Muscle layer of duodenum (tissue), 2 donors: ENCODE data around the gene ANKMY1.

Experiments
- H3K27ac ChIP-seq: one replicate; pipeline ENCODE4 v1.7.0; 2013; ENCODE audit warnings: mild to moderate bottlenecking, low read length
- H3K27me3 ChIP-seq: one replicate; pipeline ENCODE4 v1.7.0; 2013; ENCODE audit warnings: low read depth, mild to moderate bottlenecking, control low read depth, low read length
- H3K36me3 ChIP-seq, 2 donors: one replicate each; pipeline ENCODE4 v1.7.0; 2013; ENCODE audit warnings: low read length in 2 of 2, control low read depth in 1 of 2, mild to moderate bottlenecking in 1 of 2; ENCODE audit not compliant: insufficient read depth in 2 of 2, control insufficient read depth in 1 of 2
- H3K4me1 ChIP-seq, 2 donors: one replicate each; pipeline ENCODE4 v1.7.0; 2013; ENCODE audit warnings: low read length in 2 of 2, mild to moderate bottlenecking in 2 of 2, control low read depth in 1 of 2, moderate library complexity in 1 of 2; ENCODE audit not compliant: insufficient read depth in 2 of 2, control insufficient read depth in 1 of 2
- H3K4me3 ChIP-seq, 2 donors: one replicate each; pipeline ENCODE4 v1.7.0; 2013; ENCODE audit warnings: low read length in 2 of 2, low read depth in 1 of 2, mild to moderate bottlenecking in 1 of 2
- H3K9me3 ChIP-seq, 2 donors: one replicate each; pipeline ENCODE4 v1.7.0; 2013; ENCODE audit warnings: low read length in 2 of 2, control low read depth in 1 of 2, mild to moderate bottlenecking in 1 of 2; ENCODE audit not compliant: control insufficient read depth in 1 of 2
- donor health status: healthy.

ANKMY1 gene

GRCh38 chr2:240577281-240578109 lies 19.7 kb upstream of the ANKMY1 start:
- H3K4me1 ChIP-seq, result peaks cover 8 to 15% of the 10 kb centered on the region in 2 donors
- H3K4me3 ChIP-seq, result no peak overlapping the region
- H3K27me3 ChIP-seq, result no peaks in the 10 kb centered on the region
- no peaks in the 10 kb centered on the region for H3K9me3 ChIP-seq
- peaks cover 4 to 54% of the 10 kb centered on the region in 2 donors for H3K36me3 ChIP-seq
- no peak overlapping the region for H3K27ac ChIP-seq

- Histone ChIP-seq H3K27ac (no peak overlapping the region), H3K36me3 (peaks cover 4 to 57% of the 10 kb centered on the region in 2 donors), H3K9me3 (no peaks in the 10 kb centered on the region), H3K27me3 (no peaks in the 10 kb centered on the region), H3K4me3 (no peak overlapping the region), H3K4me1 (peaks cover 8 to 15% of the 10 kb centered on the region in 2 donors)
Observed at GRCh38 chr2:240576436-240577205, 18.8 kb upstream of the ANKMY1 start.

DNA sequence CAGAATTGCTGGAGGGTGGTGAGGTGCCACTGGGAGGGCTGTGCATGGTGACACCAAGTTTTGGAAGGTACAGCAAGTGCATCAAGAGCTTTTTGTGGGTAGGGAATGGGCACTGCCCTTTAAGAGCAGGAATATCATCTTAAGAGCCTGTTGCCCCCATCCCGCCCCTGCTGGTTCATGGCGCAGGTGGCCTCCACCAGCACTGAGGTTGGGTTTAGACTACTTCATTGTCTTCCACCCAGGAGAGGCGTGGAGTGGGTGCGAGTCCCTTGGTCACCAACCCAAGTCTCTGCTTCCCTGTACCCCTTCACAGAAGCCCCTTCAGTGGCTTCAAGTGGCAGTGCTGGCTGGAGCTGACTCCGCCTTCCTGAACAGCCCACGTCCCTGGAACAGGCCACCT lies 18.2 kb upstream of the ANKMY1 start:
- Histone ChIP-seq H3K27ac (no peak overlapping the region), H3K36me3 (peaks cover 4 to 57% of the 10 kb centered on the region in 2 donors), H3K27me3 (no peaks in the 10 kb centered on the region), H3K4me1 (peaks cover 8 to 19% of the 10 kb centered on the region in 2 donors), H3K4me3 (no peak overlapping the region), H3K9me3 (no peaks in the 10 kb centered on the region)

- Histone ChIP-seq H3K9me3 (no peaks in the 10 kb centered on the region), H3K27me3 (no peaks in the 10 kb centered on the region), H3K27ac (no peak overlapping the region), H3K4me1 (peaks cover 8 to 26% of the 10 kb centered on the region in 2 donors), H3K36me3 (peaks cover 4 to 57% of the 10 kb centered on the region in 2 donors), H3K4me3 (no peak overlapping the region)
Observed at GRCh38 chr2:240575101-240575965, 17.5 kb upstream of the ANKMY1 start.

GRCh38 chr2:240574386-240575100 lies 16.8 kb upstream of the ANKMY1 start:
- Histone ChIP-seq H3K4me3 (no peak overlapping the region), H3K27ac (no peak overlapping the region), H3K4me1 (peaks cover 7 to 26% of the 10 kb centered on the region in 2 donors), H3K9me3 (no peaks in the 10 kb centered on the region), H3K36me3 (peaks cover 4 to 57% of the 10 kb centered on the region in 2 donors), H3K27me3 (no peaks in the 10 kb centered on the region)

DNA sequence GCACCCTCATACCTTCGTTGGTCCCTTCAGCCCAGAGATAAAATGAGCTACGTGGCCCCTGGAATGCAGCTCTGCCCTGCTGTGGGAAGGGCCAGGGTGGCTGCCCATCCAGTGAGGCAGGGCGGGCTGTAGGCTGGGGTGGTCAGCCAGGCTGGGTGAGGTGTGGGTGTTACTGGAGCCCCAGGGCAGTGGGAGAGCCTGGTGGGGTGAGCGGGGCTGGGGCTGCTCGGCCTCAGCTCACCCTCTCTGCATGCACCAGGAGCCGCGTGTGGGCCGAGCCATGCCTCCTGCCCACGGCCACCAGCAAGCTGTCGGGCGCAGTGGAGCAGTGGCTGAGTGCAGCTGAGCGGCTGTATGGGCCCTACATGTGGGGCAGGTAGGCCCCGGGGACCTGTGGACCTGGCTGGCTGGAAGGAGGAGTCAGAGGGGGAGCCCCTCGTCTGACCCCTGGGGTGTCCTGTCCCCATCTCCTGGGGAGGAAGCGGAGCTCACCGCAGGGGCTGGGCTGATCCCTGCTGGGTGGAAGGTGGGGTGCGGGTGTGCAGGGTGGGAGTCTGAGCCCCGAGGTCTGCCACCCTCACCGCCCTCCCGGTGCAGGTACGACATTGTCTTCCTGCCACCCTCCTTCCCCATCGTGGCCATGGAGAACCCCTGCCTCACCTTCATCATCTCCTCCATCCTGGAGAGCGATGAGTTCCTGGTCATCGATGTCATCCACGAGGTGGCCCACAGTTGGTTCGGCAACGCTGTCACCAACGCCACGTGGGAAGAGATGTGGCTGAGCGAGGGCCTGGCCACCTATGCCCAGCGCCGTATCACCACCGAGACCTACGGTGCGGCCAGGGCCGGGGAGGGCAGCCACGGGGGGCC lies 16.0 kb upstream of the ANKMY1 start:
- Histone ChIP-seq H3K36me3 (peaks cover 4 to 57% of the 10 kb centered on the region in 2 donors), H3K4me3 (no peak overlapping the region), H3K27me3 (no peaks in the 10 kb centered on the region), H3K4me1 (peaks cover 5 to 22% of the 10 kb centered on the region in 2 donors), H3K27ac (no peak overlapping the region), H3K9me3 (no peaks in the 10 kb centered on the region)

DNA sequence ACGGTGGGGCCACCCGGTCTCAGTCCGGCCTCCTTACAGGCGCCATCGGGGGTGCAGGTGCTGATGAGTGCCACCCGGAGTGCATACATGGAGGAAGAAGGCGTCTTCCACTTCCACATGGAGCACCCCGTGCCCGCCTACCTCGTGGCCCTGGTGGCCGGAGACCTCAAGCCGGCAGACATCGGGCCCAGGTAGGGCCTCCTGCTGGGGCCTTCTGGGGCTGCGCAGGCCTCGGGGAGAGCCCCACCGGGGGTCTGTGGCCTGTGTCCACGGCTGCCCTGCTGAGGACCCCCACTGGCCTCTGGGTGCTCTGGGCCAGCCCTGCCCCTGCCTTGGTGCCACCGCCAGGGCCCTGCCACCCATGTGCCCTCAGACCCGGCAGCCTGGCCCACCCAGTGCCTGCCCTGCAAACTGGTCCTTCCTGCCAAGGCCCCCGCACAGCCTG lies 15.3 kb upstream of the ANKMY1 start:
- Histone ChIP-seq H3K4me1 (peaks cover 5 to 22% of the 10 kb centered on the region in 2 donors), H3K9me3 (no peaks in the 10 kb centered on the region), H3K27me3 (no peaks in the 10 kb centered on the region), H3K4me3 (no peak overlapping the region), H3K36me3 (peaks cover 4 to 51% of the 10 kb centered on the region in 2 donors), H3K27ac (no peak overlapping the region)

DNA sequence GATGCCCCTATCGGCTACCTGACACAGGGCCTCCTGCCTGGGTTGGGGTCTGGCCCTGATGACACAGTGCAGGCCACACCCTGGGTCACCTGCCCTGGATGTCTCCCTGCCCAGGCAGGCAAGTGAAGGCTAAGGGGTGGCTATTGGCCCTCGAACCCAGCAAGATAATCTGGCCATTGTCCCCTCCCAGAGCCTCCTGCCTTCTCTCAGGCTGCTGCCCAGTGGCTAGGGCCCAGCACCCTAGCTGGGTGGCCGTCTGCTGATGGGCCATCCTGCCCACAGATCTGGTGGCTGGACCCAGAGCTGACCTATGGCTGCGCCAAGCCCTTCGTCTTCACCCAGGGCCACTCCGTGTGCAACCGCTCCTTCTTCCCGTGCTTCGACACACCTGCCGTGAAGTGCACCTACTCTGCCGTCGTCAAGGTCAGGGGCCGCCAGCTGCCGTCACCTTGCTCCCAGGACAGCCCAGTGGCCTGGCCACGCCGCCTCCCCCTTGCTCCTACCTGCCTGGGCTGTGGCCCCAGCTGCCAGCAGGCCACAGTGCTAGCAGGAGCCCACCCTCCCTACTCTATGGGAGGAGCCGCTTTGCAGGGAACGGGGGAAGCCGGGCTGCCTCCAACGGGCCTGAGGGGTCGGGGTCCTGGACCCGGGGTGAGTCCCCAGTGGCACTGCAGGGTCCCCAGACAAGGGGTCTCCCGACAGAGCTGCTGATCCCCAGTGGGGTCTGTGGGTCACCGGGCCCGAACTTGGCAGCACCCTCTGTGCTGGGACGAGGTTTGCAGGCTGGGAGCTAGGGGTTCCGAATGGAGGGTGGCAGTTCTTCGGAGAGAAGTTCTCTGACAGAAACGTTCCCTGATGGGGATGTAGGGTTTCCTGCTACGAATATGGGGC lies 14.6 kb upstream of the ANKMY1 start:
- peaks cover 4 to 44% of the 10 kb centered on the region in 2 donors for H3K36me3 ChIP-seq
- no peak overlapping the region for H3K4me3 ChIP-seq
- no peak overlapping the region for H3K27ac ChIP-seq
- no peaks in the 10 kb centered on the region for H3K9me3 ChIP-seq
- H3K27me3 ChIP-seq, result no peaks in the 10 kb centered on the region
- H3K4me1 ChIP-seq, result peaks cover 9 to 27% of the 10 kb centered on the region in 2 donors

DNA sequence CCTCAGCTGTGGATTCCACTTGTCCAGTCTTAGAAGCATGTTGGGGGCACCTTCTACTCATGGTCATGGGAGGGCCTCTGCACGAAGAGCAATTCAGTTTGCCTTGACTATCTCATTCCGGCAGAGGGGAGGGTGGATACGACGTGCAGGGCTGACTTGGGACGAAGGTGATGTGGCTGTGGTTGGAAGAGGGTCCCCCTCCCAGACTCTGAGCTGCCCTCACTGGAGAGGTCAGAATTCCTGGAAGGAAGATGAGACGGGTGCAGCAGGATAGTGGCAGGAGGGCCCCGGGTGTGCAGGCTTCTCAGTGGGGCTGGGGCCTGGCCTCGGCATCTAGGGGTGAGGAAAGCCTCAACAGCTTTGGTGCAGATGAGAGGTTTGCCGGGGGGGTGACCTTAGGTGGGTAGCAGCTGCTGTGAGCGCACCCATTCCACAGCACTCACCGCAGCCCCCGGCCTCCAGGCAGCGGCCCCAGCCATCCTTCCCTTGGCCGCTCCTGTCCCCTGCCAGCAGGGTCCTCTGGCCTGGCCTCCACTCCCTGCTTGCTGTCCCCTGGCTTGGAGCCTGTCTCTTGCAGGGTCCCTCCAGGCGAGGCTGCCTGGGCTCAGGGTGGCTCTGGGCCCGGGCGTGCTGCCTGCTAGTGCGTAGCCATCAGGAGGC lies 13.7 kb upstream of the ANKMY1 start:
- Histone ChIP-seq H3K27ac (no peak overlapping the region), H3K27me3 (no peaks in the 10 kb centered on the region), H3K4me1 (peaks cover 13 to 36% of the 10 kb centered on the region in 2 donors), H3K9me3 (no peaks in the 10 kb centered on the region), H3K36me3 (peaks cover 0 to 34% of the 10 kb centered on the region in 2 donors), H3K4me3 (no peak overlapping the region)
